ENCODE data around the gene ZBTB6.
"Not testable (repeated sequence)": the region's sequence is repeated elsewhere in the genome, so short reads cannot be mapped to it uniquely, and the experiment has no call there.

ZBTB6 gene

GRCh38 chr9:122923947-122924346 lies 10.8 kb upstream of the ZBTB6 start:
- DNase-seq, result no peak

GRCh38 chr9:122922713-122923112 lies 9.6 kb upstream of the ZBTB6 start:
- no peak for DNase-seq

- no peak for DNase-seq
Measured at GRCh38 chr9:122918310-122918709, 5.2 kb upstream of the ZBTB6 start.

- no peak for DNase-seq
Measured at GRCh38 chr9:122912671-122912963, 506 bp downstream of the ZBTB6 start.

GRCh38 chr9:122906122-122906521 lies 7.0 kb downstream of the ZBTB6 start:
- DNase-seq, result not testable (repeated sequence)

GRCh38 chr9:122904823-122905710 lies 8.1 kb downstream of the ZBTB6 start, which contains the start of gene RC3H2:
TSS of gene RC3H2 (minus strand) at chr9:122905359. CDS start at chr9:122897509, 7,850 bp downstream.
- peak; percentile 99 for DNase-seq

GRCh38 chr9:122904466-122904822 lies 8.7 kb downstream of the ZBTB6 start:
- no peak for DNase-seq

- no peak for DNase-seq
Measured at GRCh38 chr9:122900791-122901190, 12.3 kb downstream of the ZBTB6 start.

GRCh38 chr9:122897969-122898368 lies 15.2 kb downstream of the ZBTB6 start:
- no peak for DNase-seq

GRCh38 chr9:122888480-122888879 lies 24.6 kb downstream of the ZBTB6 start:
- no peak for DNase-seq

- DNase-seq, result no peak
Measured at GRCh38 chr9:122883125-122883524, 30.0 kb downstream of the ZBTB6 start.

GRCh38 chr9:122879443-122879842 lies 33.7 kb downstream of the ZBTB6 start:
- DNase-seq, result no peak

- no peak for DNase-seq
Measured at GRCh38 chr9:122875523-122875922, 37.6 kb downstream of the ZBTB6 start.

- DNase-seq, result not testable (repeated sequence)
Measured at GRCh38 chr9:122867276-122867675, 45.8 kb downstream of the ZBTB6 start.

- no peak for DNase-seq
Measured at GRCh38 chr9:122866079-122866478, 47.0 kb downstream of the ZBTB6 start.

GRCh38 chr9:122865300-122865699 lies 47.8 kb downstream of the ZBTB6 start:
- DNase-seq, result no peak

- no peak for DNase-seq
Measured at GRCh38 chr9:122863407-122863806, 49.7 kb downstream of the ZBTB6 start.

- DNase-seq, result no peak
Measured at GRCh38 chr9:122860319-122861142, 52.6 kb downstream of the ZBTB6 start.

All from right forelimb (tissue), 1 donor.